Endothelial cell of umbilical vein (primary cell): ENCODE results near the gene SSBP3.

Source experiments
- EZH2 ChIP-seq: IDR thresholded peaks from 2 replicates; pipeline ENCODE4 v1.6.1; 2012; ENCODE audit warnings: borderline replicate concordance, low read depth, mild to moderate bottlenecking, moderate library complexity, low read length, inconsistent platforms; ENCODE audit not compliant: severe bottlenecking
- JUN ChIP-seq: IDR thresholded peaks from 2 replicates; pipeline ENCODE4 v1.6.1; 2011; ENCODE audit warnings: borderline replicate concordance, low read depth; ENCODE audit not compliant: insufficient read length, insufficient read depth
- POLR2A ChIP-seq: IDR thresholded peaks from 2 replicates; pipeline ENCODE4 v1.6.1; 2012; ENCODE audit warnings: low read depth, mild to moderate bottlenecking, control low read depth, low read length
- POLR2AphosphoS5 ChIP-seq: IDR thresholded peaks from 2 replicates; pipeline ENCODE4 v1.6.1; 2012; ENCODE audit warnings: low read depth, mild to moderate bottlenecking, control low read depth, low read length, moderate library complexity; ENCODE audit not compliant: insufficient read depth
- TF ChIP-seq, protein P1 (sequence below), 2 donors: IDR thresholded peaks; 1 replicate in 1 of 2; 2 replicates in 1 of 2; pipeline ENCODE4 v1.5.1; 2011; ENCODE audit warnings: low read length in 2 of 2, mild to moderate bottlenecking in 2 of 2, moderate library complexity in 2 of 2, control low read depth in 1 of 2, inconsistent platforms in 1 of 2, low read depth in 1 of 2; ENCODE audit not compliant: insufficient read depth in 1 of 2; ENCODE audit errors: extremely low read depth in 1 of 2
- TF ChIP-seq, protein P2 (sequence below): IDR thresholded peaks from 2 replicates; pipeline ENCODE4 v1.6.1; 2011; ENCODE audit not compliant: insufficient read depth, insufficient read length

DNA sequence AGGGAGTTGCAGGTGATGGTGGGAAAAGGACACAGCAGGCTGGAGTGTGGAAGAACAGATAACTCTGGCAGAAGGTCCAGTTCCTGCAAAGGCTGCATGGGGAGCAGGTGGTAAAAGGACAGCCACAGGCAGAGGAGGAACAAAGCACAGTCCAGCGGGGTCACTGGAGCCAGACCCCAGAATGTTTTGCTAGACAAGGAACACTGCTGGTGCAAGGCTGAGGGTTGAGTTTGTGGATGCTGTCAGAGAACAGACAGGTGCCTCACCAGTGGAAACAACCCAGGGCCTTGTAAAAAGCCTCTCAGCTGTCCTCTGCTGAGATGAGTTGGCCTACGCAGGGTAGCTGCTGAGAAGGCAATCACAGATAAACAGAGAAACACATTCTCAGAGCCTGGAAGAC lies 101.7 kb downstream of the SSBP3 start:
- TF ChIP-seq, protein P1, sequence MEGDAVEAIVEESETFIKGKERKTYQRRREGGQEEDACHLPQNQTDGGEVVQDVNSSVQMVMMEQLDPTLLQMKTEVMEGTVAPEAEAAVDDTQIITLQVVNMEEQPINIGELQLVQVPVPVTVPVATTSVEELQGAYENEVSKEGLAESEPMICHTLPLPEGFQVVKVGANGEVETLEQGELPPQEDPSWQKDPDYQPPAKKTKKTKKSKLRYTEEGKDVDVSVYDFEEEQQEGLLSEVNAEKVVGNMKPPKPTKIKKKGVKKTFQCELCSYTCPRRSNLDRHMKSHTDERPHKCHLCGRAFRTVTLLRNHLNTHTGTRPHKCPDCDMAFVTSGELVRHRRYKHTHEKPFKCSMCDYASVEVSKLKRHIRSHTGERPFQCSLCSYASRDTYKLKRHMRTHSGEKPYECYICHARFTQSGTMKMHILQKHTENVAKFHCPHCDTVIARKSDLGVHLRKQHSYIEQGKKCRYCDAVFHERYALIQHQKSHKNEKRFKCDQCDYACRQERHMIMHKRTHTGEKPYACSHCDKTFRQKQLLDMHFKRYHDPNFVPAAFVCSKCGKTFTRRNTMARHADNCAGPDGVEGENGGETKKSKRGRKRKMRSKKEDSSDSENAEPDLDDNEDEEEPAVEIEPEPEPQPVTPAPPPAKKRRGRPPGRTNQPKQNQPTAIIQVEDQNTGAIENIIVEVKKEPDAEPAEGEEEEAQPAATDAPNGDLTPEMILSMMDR (IDR thresholded peaks at IDR 0.05; ENCODE audit: extremely low read depth in 1 of 2, insufficient read depth in 1 of 2, low read depth in 1 of 2, low read length in 2 of 2), result no peak
- TF ChIP-seq POLR2AphosphoS5 (no peak), EZH2 (no peak), POLR2A (no peak), JUN (no peak)
- TF ChIP-seq, protein P2, sequence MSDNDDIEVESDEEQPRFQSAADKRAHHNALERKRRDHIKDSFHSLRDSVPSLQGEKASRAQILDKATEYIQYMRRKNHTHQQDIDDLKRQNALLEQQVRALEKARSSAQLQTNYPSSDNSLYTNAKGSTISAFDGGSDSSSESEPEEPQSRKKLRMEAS, result no peak
